Uterus (tissue), 4 donors: Measurements from ENCODE around the gene MYO18B. TPM values are rescaled to one million over a fixed set of nuclear protein-coding genes. Genes with fewer than 3 reads are reported as not detected.

ENCODE experiments used
- DNase-seq, 2 donors: peaks; one replicate each; pipeline ENCODE4 v3.0.0-alpha.2; 2019 to 2020
- H3K27ac ChIP-seq, 2 donors: fragments of 200-600 bp; sonication (generic); 1 replicate in 1 of 2; 2 replicates in 1 of 2; pipeline ENCODE4 v1.5.1; 2016 to 2018
- H3K27me3 ChIP-seq, 2 donors: fragments of 200-600 bp; sonication (generic); one replicate each; pipeline ENCODE4 v1.5.1; 2018 to 2019; ENCODE audit warnings: control low read depth in 1 of 2
- H3K36me3 ChIP-seq, 2 donors: fragments of 200-600 bp; sonication (generic); one replicate each; pipeline ENCODE4 v1.5.1; 2019; ENCODE audit warnings: control low read depth in 1 of 2
- H3K4me1 ChIP-seq, 2 donors: fragments of 200-600 bp; sonication (generic); one replicate each; pipeline ENCODE4 v1.5.1; 2018 to 2019; ENCODE audit warnings: control low read depth in 1 of 2
- H3K4me3 ChIP-seq, 2 donors: fragments of 200-600 bp; sonication (generic); 1 replicate in 1 of 2; 2 replicates in 1 of 2; pipeline ENCODE4 v1.5.1; 2018 to 2019; ENCODE audit warnings: mild to moderate bottlenecking in 1 of 2
- H3K9me3 ChIP-seq, 2 donors: fragments of 200-600 bp; sonication (generic); one replicate each; pipeline ENCODE4 v1.5.1; 2019; ENCODE audit warnings: control low read depth in 1 of 2
- CTCF ChIP-seq, 4 experiments: fragments of 200-600 bp in 2 of 4; fragments of 450-650 bp in 2 of 4; sonication (generic) in 2 of 4; IDR thresholded peaks; one replicate each; pipeline ENCODE4 v1.5.1; 2016 to 2019; ENCODE audit warnings: antibody characterized with exemption in 4 of 4, mild to moderate bottlenecking in 2 of 4, moderate library complexity in 1 of 4
- POLR2A ChIP-seq, 2 donors: fragments of 450-650 bp; IDR thresholded peaks; one replicate each; pipeline ENCODE4 v1.6.1; 2016; ENCODE audit warnings: antibody characterized with exemption in 2 of 2, mild to moderate bottlenecking in 1 of 2, moderate library complexity in 1 of 2
- intact Hi-C: fragments of 100-400 bp; cut with DNase I; formaldehyde crosslinking; loops from one replicate; pipeline ENCODE4 v1.15.1; 2023; ENCODE audit warnings: low total_unique reads
- total RNA-seq, 4 donors: library from RNA; depleted of rRNA in 3 of 4; stranded (reverse); fragments of >200 nt in 3 of 4; gene quantifications; one replicate each; pipeline versions ENCODE4 v1.1.0 to v1.2.4, GENCODE V29; 2014 to 2023
- donor health status: DM: yes; HTN: yes; CAD: no.

Gene MYO18B
- total RNA-seq, 4 donors from 2014 or later = 0.41 to 0.43 TPM; not detected in 2

GRCh38 chr22:25847451-25847850 is 105.5 kb downstream of the MYO18B start:
- intact Hi-C loops = no loop called here
- no peak for TF ChIP-seq CTCF (IDR thresholded peaks at IDR 0.05)
- no peak for TF ChIP-seq POLR2A (IDR thresholded peaks at IDR 0.05)
- Histone ChIP-seq H3K27ac (no peak overlapping the region), H3K36me3 (no peaks in the 10 kb centered on the region), H3K27me3 (no peaks in the 10 kb centered on the region), H3K9me3 (no peaks in the 10 kb centered on the region), H3K4me1 (no peaks in the 10 kb centered on the region), H3K4me3 (no peak overlapping the region)
- no peak for DNase-seq

GRCh38 chr22:25848954-25849353 is 107.0 kb downstream of the MYO18B start:
- TF ChIP-seq POLR2A (IDR thresholded peaks at IDR 0.05) = no peak
- no peak for TF ChIP-seq CTCF (IDR thresholded peaks at IDR 0.05)
- no peaks in the 10 kb centered on the region for H3K4me1 ChIP-seq
- H3K36me3 ChIP-seq = no peaks in the 10 kb centered on the region

GRCh38 chr22:25849522-25849921 is 107.5 kb downstream of the MYO18B start:
- Histone ChIP-seq H3K9me3 (no peaks in the 10 kb centered on the region), H3K27me3 (no peaks in the 10 kb centered on the region), H3K27ac (no peak overlapping the region), H3K4me3 (no peak overlapping the region), H3K4me1 (no peaks in the 10 kb centered on the region), H3K36me3 (no peaks in the 10 kb centered on the region)
- intact Hi-C loops = no loop called here
- TF ChIP-seq POLR2A (IDR thresholded peaks at IDR 0.05) (no peak), CTCF (IDR thresholded peaks at IDR 0.05) (no peak)
- DNase-seq = no peak

More at GRCh38 chr22:25848954-25849353, 107.0 kb downstream of the MYO18B start:
- intact Hi-C loops = no loop called here
- no peak overlapping the region for H3K4me3 ChIP-seq
- no peaks in the 10 kb centered on the region for H3K27me3 ChIP-seq
- no peak overlapping the region for H3K27ac ChIP-seq
- DNase-seq = no peak
- H3K9me3 ChIP-seq = no peaks in the 10 kb centered on the region

- Histone ChIP-seq H3K36me3 (no peaks in the 10 kb centered on the region), H3K9me3 (no peaks in the 10 kb centered on the region), H3K27ac (no peak overlapping the region), H3K4me3 (no peak overlapping the region), H3K27me3 (no peaks in the 10 kb centered on the region), H3K4me1 (no peaks in the 10 kb centered on the region)
- no peak for TF ChIP-seq POLR2A (IDR thresholded peaks at IDR 0.05)
- no peak for TF ChIP-seq CTCF (IDR thresholded peaks at IDR 0.05)
- DNase-seq = no peak
- intact Hi-C loops = no loop called here
These were observed 110.2 kb downstream of the MYO18B start for GRCh38 chr22:25852223-25852622.

GRCh38 chr22:25853078-25853477 is 111.1 kb downstream of the MYO18B start:
- no peaks in the 10 kb centered on the region for H3K36me3 ChIP-seq
- H3K4me3 ChIP-seq = no peak overlapping the region
- H3K27me3 ChIP-seq = no peaks in the 10 kb centered on the region
- H3K27ac ChIP-seq = no peak overlapping the region
- H3K4me1 ChIP-seq = no peaks in the 10 kb centered on the region
- TF ChIP-seq CTCF (IDR thresholded peaks at IDR 0.05) (no peak), POLR2A (IDR thresholded peaks at IDR 0.05) (no peak)
- no peaks in the 10 kb centered on the region for H3K9me3 ChIP-seq
- intact Hi-C loops = no loop called here
- no peak for DNase-seq
